CD4-positive, alpha-beta T cell treated with Interleukin-4 for 4 hours (primary cell): ENCODE data around the gene CTNNA3.
"Not testable (repeated sequence)": the region's sequence is repeated elsewhere in the genome, so short reads cannot be mapped to it uniquely, and the experiment has no call there.

Experiments used
- DNase-seq: peaks from one replicate; pipeline ENCODE4 v3.0.0-alpha.2; 2020

The CTNNA3 gene

DNA sequence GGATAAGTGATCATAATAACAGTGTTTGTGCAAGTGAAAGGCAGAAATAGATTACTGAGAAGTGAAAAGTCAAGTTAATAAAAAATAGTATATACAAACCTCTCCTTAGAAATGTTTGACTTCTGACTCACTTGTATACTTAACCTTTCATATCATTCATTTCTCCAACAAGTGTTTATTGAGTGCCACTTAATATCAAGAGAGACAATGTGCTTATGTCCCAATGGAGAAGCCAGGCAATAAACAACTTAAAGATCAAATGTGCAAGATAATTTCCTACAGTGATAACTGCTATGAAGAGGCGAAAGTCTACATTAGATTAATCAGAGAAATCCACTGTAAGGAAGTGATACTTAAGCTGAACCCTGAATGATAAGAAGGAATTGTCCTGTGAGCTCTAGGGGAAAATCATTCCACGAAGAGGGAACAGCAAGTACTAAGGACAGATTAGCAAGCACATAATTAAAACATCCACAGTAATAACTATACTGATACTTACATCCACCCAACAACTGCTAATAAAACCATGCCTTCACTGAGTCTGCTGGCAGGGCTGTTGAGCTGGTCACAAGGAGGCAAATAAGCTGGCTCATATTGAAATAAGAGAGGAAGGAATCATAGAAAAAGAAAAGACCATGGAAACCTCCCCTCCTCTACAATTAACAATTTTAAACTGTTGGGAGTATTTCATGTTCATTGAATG is 203.5 kb downstream of the CTNNA3 start:
- DNase-seq: no peak

DNA sequence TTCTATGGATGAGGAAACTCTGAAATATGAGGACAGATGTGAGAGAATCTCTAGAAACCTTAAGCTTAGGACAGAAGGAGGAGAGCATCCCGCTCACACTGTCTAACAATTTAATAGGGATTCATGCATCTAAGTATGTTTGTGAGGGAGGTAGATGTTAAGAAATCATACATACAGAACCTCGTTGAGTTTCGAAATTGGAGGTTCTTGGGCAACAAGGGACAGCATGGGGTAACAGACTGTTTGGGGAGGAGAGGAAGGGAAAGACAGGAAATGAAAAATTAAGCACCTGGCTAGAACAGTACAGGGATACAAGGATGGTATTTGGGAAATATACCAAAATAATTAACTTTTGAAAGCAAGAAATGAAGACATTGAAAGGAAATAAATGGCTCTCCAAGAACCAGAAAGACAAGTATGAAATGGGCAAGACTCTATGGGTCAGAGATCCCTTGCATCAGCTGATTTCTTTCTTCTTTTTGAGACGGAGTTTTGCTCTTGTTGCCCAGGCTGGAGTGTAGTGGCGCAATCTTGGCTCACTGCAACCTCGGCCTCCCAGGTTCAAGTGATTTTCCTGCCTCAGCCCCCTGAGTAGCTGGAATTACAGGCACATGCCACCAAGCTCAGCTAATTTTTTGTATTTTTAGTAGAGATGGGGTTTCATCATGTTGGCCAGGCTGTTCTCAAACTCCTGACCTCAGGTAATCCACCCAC is 207.9 kb downstream of the CTNNA3 start:
- DNase-seq: no peak

DNA sequence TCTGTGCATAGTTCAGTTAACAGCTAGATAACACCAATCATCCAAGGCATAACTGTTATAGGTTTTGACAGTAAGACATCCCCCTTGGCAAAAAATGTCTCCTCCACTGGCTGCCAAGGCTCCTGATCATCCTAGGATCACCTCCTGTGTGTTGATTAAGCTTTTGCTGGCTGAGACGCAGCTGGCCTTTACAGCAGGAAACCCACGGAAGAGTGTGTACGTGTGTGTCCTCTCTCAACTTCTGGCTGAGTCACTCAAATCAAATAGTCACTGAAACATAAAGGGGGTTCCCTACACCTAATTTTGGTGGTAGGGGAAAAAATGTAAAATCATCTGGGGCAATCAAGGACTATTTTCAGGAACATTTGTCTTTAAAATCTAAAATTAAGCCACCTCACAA is 208.8 kb downstream of the CTNNA3 start:
- no peak for DNase-seq

DNA sequence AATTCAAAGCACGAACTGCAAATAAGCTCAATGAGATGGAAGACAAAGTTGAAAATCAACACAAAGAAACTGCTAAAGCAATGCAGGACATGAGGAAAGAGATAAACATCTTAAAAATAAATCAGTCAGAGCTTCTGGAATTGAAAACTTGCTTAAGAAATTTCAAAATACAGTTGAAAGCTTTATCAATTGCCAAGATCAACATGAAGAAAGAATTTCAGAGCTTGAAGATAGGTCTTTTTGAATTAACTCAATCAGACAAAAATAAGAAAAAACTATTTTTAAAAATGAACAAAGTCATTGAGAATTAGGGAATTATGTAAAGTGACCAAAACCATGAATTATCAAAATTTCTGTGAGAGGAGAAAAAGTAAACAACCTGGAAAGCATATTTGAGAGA is 218.1 kb downstream of the CTNNA3 start:
- no peak for DNase-seq

DNA sequence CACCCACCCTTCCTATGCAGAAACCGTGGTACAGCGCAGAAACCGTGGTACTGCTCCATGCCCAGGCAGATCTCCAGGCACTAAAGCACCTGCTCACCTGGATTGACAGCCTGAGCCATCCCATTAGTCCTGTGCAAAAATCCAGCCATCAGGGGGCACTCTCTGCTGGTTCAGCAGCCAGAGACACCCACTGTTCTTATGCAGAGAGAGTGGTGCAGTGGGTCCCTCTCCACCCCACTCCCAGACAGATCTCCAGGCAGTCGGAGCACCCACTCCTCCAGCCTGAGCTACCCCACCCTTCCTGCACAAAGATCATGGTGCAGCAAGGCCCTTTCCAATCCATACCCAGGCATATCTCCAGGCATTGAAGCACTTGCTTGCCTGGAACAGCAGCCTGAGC is 219.8 kb downstream of the CTNNA3 start:
- DNase-seq: no peak

DNA sequence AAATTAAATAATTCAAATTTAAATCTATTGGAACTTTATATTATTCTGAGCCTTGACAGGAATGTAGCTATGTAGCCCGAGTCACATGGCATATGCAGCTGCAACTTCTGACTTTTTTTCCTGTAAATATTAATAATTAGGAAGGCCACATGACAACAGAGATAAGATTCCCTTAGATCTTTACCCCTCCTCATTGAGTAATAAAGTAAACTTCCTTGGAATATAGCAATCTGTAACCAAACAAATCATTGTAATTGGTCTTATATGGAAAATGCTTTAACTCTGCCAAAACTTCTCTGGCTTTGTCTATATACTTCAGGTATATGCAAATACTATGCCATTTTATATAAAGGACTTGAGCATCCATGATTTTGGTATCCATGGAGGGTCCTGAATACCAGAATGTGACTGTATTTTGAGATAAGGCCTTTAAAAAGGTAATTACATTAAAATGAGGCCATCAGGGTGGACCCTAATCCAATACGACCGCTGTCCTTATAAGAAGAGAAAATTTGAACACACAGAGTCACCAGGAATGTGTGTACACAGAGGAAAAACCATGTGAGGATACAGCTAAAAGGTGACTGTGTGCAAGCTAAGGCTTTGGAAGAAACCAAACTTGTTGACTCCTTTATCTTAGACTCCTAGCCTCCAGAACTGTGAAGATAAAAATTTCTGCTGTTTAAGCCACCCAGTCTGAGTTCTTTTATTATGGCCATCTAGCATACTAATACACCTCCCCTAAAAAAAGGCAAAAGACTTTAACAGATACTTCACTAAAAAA is 222.0 kb downstream of the CTNNA3 start:
- no peak for DNase-seq

DNA sequence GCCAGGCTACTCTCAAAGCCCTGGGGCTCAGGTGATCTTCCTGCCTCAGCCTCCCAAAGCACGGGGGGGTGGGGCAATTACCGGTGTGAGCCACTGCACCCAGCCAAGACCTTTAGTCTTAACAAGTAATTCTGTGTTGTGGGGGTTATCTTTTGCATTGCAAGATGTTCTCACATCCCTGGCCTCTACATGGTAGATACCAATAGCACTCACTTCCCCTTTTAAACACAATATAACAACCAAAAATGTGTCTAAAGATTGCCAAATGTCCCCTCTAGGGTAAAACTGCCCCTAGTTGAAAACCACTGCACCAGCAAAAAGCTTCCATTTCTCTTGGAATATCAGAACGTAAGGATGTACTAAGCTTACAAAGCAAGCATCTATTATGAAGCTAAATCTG is 225.0 kb downstream of the CTNNA3 start:
- DNase-seq: no peak

DNA sequence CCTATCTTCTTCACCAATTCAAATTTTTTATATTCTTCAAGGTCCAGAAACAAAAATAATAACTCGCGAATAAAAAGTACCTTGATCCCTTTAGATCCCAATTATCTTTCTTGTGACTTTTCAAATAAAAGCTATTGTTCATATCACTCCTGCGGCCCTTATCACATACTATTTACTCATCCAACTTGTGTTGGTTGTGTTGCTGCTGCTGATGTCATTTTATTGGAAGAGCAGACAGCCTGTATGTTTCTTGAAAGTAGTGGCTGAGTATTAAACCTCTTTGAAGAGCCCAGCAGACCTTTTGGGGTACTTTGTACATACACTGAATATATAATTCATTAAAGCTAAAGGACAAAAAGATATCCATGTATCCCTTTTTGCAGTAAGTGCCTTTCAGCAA is 231.7 kb downstream of the CTNNA3 start:
- DNase-seq: no peak

DNA sequence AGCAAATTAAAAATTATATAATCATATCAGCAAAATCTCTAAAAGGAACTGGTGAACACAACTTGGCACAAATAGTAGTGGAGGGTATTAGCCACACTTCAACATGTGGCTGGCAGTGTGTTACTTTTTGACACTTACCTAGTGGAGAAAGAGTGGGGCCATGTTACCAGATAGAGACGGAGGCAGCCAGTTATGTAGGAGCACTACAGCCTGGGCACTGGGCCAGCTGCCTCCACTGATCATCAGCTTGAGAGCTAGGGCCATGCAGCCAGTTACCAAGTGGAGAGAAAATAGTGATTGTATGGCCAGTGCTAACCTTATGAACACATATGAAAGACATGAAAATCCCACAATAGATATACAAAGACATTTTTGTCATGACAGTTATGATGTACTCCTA is 243.1 kb downstream of the CTNNA3 start:
- DNase-seq: no peak

DNA sequence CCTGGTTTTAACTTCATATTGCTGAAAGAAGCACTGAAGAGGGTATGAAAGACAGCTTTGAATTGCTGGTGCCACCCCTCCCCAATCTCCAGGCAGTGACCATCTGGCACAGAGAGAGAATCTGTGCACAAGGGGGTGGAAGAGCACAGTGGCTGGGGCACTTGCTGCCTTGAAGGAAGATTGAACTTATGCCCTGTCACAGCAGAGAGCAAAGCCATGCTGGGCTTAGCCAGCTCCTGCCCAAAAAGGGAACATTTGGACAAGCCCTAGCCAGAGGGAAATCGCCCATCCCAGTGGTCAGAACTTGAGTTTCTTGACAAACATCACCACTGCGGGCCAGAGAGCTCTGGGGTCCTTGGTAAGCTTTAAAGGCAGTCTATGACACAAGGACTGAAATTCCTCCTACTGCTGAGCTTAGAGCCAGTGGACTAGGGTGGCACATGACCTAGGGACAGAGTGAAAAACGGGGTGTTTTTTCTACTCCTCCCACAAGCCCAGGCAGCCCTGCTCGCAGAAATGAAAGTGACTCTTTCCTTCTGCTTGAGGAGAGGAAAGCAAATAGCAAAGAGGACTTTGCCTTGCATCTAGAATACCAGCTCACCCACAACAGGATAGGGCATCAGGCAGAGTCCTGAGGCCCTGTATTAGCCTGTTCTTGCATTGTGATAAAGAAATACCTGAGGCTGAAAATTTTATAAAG is 257.2 kb downstream of the CTNNA3 start:
- no peak for DNase-seq

DNA sequence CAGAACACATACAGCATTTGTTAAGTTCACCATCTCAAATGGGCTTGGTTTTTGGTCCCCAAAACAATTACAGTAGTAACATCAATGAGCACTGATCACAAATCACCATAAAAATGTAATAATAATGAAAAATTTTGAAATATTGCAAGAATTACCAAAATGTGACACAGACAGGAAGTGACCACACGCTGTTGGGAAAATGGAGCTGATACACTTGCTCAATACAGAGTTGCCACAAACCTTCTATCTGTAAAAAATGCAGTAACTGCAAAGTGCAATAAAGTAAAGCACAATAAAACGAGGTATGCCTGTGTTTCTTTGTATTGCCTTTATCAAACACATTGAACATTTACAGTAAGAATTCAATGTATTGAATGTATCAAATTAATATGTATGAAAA is 262.7 kb downstream of the CTNNA3 start:
- no peak for DNase-seq

DNA sequence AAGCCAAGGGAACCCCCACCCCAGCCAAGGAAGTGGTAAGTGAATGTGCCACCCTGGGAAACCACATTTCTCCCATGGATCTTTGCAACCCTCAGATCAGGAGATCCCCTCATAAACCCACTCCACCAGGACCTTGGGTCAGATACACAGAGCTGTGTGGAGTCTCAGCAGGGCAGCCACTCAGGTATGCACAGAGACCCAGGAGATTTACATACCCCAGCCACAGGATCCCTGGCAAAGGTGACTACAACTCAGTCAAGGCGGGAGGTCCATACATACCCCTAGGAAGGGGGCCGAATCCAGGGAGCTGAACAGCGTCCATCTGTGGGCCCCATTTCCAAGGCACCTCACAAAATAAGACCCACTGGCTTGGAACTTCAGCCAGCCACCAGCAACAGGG is 293.4 kb downstream of the CTNNA3 start:
- DNase-seq: no peak

DNA sequence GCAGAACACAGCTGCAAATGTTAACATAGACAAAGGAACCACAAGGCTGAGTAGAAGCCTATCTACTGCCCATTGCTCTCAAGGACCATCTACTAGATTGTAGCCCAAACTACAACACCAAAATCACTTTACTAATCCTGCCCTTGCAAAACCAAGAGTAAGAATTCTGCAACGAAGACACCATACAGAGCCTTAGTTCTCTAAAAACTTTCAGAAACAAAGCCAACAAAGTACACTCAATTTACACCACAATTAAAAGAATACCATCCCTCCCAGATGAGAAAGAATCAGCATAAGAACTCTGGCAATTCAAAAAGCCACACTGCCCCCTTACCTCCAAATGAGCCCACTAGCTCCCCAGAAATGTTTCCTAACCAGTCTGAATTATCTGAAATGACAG is 294.3 kb downstream of the CTNNA3 start:
- DNase-seq: no peak

DNA sequence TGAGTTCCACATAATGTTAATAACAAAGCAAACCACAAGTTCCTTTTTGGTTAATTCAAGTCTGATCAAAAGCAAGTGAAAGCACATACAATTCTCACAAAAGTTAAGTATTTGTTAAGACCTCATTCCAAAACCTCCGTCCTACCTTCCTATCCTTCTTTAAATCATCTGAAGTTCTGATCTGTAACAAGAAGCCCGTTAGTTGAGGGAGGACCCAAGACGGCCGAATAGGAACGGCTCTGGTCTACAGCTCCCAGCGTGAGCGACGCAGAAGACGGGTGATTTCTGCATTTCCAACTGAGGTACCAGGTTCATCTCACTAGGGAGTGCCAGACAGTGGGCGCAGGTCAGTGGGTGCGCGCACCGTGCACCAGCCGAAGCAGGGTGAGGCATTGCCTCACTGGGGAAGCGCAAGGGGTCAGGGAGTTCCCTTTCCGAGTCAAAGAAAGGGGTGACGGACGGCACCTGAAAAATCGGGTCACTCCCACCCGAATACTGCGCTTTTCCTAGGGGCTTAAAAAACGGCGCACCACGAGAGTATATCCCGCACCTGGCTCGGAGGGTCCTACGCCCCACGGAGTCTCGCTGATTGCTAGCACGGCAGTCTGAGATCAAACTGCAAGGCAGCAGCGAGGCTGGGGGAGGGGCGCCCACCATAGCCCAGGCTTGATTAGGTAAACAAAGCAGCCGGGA is 309.0 kb downstream of the CTNNA3 start:
- DNase-seq: not testable (repeated sequence)

DNA sequence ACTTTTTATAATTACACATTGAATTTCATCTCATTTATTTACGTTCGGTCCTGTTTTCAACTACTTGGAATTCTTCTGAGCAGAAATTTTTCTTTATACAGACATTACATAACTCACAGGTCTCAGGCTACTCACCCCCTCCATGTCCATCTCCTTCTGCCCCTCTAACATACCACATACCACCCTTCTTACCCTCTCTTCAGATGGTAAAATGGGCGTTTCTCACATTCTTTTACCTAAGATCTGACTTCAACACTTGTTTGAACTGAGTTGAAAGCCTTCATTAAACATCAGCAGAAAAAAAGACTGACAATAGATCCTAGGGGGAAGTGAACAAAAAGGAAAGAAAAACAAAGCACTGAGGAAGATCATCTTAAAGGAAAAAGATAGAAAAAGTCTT is 309.7 kb downstream of the CTNNA3 start:
- DNase-seq: no peak

DNA sequence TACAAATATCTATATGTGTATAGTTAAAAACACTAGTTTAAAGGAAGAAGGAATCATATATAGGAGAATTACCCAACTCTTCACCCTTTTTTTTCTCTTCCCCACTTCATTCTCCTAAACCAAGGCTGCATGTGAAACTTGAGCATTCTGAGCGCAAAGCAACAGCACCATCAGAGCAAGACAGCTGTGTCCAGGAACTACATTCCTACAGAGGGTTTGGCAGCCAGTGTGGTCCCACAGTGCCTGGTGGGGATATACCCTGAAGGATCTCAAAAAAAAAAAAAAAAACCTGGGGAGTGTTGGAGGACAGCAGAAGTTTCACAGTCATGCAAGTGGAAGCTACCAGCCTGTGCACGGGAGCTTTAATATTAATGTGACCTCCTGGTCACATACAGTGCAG is 310.4 kb downstream of the CTNNA3 start:
- DNase-seq: no peak

DNA sequence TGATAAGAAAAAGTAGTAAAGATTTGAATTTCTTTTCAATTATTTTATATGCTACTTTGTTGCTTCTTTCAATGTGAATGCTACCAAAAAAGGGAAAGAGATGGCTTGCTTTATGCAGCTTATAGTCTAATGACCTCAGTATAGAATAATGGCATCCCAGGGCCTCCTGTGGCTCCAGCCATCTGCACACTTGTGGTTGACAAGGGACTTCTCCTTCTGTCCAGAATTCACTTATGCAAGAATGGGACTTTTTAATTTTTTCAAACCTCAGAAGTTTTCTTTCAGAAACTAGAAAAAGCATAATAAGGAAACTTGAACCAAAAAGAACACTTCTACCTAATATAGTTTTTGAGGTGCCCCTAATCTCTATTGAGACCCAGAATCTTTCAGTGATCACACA is 310.9 kb downstream of the CTNNA3 start:
- no peak for DNase-seq

DNA sequence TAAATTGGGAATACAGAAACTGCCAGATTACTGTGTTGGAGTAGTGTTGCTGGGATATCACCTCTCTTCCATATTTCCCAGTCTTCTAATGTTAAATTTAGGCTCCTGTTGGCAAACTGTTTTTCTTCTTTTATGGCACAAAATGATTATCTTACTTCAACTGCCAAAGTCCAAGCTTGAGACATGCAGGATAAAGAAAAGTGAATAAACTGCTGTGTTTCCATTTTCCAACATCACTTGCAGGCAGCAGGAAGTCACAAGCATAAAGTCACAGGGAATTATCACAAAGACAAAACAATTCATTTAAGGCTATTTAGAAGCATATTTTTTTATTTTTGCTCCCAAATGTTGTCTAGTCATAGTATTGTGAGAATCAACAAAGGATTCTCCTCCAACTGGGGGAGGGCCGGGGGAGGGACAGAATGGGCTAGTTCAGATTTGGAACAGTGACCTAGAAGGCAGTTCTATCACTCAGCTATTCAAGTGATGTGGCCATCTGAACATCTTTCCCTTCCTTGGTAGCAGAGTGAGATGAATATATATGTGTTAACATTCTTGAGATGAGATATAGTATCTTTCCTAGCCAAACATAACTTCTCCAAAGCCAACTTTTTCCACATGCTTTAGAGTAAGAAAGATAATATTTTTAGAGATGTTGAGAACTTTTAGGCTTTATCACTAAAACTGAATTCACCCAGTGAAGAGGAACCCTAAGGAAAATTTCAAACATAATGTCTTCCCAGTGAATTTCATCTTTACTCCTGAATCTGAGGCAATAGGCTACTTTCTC is 364.7 kb downstream of the CTNNA3 start:
- DNase-seq: no peak

DNA sequence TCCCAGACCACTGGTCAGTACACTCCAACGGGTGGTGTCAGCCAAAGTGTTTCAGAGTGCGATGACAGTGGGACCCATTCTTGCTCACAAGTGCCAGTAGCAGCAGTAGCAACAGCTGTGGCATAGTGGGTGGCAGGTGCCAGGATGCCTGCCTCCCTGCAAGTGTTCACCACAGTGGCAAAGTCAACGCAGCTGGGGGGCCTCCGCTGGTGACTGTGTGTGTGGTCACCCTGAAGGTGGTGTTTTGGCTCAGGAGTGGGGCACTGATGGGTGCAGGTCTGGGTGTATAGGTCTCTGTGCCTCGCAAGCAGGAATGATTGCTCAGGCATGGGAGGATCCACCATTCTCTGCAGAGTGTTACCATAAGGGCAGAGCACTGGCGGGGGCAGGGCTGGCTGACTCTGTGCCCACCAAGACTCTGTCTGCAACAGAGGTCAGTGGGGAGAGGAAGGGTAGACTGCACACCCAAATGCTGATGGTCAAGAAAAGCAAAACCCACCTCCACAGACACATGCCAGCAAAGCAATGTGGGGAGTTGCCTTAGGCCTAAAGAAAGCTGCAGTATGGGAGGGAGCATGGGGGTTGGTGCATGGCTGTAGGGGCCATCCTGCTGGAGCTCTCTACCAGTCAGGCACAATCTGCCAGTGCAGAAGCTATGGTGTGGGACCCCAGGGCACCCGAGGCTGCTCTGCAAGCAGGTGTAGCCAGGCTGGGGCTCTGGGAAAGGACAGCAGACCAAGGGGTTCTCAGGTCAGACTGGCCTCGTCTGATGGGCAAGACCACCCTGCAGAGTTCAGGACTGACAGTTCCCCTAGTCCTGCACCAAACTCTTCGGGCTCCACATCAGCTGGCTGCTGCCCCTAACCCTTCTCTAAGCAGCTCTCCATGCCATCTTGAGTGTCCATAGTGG is 368.1 kb downstream of the CTNNA3 start:
- DNase-seq: no peak

DNA sequence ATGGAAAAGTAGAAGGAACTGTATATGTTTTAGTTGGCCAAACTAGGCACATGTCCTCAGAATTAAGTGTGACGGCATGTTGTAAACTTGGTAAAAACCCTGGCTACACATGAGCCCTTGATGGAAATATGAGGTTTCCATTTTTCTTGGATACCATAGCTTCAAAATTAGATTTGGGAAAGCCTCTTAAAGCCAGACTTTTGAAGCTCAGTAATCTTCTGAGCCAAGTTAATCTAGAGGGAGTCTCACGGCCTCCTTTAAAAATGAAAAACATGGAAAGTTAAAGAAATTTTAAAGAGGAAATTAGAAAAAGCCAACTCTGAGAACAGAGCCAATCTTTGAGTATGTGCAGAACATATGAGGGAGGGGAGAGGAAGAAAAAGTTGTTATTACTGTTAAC is 376.0 kb downstream of the CTNNA3 start:
- DNase-seq: no peak

DNA sequence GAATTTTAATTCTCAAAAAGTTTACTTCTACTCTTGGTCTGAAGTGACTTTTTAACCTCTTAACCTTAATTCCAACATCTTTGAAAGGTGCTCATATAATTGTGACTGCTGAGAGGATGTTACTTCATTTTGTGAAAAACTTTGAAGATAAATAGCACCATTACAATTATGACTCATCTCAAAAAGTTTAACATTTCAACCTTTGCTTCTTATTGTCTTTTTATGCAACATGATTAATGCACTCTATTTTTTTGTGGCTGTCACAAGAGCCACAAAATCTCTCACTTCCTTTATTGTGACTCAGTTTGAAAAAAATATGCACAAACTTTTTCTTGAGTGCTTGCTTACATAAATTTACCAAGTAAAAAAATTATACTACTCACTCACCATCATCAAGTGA is 387.1 kb downstream of the CTNNA3 start:
- DNase-seq: no peak
